Right forelimb (tissue), 1 donor: ENCODE results near the gene PRKCE.
A peak's percentile ranks its signal among the peaks of the same experiment; 100 is the strongest.

Source experiments
- DNase-seq: peaks from one replicate; pipeline ENCODE4 v3.0.0-alpha.2; 2018

PRKCE gene

DNA sequence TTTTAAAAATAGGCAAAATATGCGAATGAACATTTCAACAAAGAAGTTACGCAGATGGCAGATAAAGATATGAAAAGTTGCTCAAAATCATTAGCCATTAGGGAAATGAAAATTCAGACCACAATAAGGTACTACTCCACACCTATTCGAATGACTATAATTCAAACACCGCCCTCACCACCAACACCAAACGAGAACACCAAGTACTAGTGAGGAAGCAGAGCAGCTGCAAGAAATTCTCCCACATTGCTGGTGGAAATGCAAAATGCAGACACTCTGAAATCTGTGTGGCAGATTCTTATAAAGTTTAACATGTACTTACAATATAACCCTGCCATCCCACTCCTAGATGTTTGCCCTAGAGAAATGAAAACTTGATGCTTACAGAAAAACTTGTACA lies 17.3 kb upstream of the PRKCE start:
- no peak for DNase-seq

DNA sequence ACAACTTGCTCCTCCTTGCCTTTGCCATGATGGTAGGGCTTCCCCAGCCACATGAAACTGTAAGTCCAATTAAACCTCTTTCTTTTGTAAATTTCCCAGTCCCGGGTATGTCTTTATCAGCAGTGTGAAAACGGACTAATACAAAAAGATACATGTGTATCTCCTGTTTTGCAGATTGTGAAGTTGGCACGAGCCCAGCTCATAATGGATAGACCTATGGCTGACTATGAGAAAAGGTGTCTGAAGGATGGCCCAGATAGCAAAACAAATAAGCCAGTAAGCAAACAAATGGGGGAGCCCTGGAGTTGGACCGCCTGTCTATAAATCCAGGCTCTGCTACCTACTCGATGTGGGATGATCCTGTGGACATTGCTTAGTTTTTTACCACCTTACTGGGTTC lies 15.5 kb upstream of the PRKCE start:
- DNase-seq, result no peak

DNA sequence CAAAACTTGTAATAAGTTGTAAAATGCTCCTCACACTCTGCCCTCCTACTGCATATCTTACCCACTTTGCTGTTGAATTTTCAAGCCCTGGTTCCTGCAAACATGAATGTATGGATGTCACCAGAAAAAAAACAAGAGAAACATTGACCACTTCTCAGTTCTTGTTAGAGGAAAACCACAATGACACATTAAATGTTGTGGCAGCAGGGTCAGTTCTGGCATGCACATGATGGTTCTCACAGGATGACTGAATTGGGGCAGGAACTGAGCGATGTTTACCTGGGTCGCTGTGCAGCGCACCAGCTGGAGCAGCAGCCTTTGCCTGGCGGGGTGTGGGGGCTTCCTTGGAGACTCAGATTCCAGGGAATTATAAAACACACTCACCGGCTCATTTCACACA lies 14.0 kb upstream of the PRKCE start:
- DNase-seq, result no peak

GRCh38 chr2:45640576-45640975 lies 10.9 kb upstream of the PRKCE start:
- no peak for DNase-seq

GRCh38 chr2:45643095-45643494 lies 8.4 kb upstream of the PRKCE start:
- DNase-seq, result no peak

DNA sequence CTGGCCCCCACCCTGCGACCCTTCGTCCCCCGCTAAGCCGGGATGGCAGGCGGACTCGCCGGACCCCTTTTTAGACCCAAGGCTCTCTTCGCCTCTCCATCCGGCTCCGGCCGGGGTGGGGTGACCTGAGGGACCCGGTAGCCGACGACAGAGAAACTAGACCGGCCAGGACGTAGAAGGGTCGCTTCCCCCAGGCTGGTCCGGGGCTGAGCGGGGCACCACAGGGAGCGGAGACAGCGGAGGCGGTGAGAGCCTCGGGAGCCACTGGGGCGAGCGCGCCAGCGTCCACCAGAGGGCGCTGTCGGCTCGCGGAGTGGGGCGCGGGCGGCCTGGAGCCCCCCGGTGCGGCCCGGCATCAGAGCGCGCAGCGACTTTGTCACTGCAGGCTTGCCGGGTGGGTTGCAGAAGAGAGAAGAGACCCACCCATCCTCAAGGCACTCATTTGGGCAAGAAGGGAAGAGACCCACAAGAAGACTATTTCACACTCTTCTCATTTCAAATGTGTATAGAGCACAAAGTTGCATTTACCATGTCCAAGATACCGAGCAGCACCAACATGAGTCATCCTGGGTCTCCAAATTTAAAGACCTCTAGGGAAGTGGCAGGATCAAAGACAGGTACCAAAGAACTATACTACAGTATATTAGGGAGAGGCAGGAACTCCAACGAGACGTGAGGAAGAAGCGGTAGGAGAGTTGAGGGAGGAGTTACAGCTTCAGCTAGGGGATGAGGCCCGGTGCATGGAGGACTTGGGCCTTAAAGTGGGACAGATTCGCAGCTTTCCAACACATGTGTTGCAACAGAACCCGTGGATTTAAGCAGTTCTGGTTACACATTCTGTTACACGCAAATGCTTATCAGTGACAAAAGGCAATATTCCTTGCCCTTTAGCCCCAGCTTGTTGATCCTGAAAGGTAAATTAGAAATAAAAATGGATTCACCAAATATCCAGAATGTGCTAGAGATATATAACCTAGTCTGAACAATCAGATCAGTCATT lies 7.6 kb upstream of the PRKCE start:
- DNase-seq, result peak; percentile 87

GRCh38 chr2:45646289-45646688 lies 5.2 kb upstream of the PRKCE start:
- DNase-seq, result no peak

DNA sequence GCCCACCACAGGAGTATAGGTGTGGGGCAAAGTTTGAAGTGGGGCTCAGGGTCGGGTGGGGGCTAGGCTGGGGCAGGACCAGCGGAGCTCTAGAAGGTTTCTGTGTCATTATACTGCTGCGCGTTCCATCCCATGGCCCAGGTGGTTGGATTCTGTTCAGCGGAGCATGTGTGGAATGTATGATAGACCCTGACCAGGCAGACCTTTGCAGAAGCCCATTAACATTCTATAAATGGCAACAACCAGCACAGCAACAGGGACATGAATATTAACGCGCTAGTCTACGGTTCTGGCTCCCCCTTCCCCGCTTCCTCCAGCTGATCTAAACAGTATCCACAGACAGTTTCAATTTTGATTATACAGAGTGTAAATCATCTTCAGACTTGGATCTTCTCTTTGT lies 4.1 kb upstream of the PRKCE start:
- DNase-seq, result no peak

- DNase-seq, result no peak
These were observed 3.4 kb upstream of the PRKCE start for GRCh38 chr2:45647986-45648520.

- DNase-seq, result no peak
These were observed 2.8 kb upstream of the PRKCE start for GRCh38 chr2:45648636-45649035.

DNA sequence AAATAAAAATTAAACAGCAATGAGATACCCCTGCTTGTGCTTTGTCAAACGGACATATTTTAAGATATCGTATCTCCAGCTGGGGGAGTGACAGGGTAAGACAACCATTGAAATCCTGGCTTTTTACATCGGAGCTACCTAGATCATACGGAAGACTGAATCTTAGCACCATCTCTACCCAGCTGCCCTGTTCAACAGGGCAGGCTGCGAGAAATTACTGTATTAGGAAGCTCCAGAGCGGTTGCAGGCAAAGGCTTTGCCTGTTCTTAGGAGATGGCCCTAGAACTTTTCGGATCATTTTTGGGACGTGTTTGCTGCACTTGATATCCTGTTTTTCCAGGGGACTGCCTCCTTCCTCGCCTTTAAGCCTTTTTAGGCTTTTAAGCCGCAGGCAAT lies 2.0 kb upstream of the PRKCE start:
- DNase-seq, result no peak

DNA sequence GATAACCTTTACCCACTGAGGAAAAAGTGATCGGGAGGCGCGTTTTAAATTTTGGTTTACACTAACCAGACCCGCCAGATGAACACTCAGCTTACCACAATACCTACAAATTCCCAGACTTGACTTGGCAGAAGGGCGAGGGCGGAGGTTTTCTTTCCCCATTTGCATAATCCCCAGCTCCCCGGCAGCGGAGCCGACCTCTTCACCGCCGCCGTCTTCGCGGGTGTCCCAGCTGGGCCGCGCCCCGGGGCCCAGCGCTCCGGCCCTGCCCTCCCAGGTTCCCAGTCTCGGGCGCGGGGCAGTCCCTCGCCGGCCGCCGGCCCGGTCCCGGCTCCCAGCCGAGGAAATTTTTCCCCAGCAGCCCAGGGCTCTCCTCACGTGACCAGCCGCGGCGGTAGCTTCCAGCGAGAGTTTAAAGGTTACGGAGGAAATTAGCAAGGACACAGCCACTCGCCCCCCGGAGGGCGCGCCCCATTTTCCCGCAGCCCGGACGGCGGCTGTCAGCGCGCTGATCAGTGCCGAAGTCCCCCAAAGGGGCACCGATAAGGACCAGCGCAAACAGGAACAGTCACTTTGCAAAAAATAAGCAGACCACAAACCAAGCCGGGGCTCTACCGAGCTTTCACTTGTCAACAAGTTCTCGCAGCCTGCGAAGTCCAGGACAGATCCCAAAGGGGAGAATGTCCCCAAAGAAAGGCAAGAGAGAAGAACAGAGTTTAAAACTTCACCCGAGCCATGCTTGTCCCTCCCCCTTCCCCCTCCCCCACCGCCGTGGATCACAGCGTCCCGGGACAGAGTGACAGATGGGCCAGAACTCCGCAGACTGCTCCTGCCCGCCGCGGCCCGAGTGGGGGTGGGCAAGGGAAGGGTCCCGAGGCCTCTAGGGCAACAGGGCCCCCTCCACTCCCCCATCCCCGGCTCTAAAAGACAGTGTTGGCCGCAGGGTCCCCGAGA lies 1.3 kb upstream of the PRKCE start:
- DNase-seq, result peak; percentile 83

GRCh38 chr2:45650851-45651414 lies 542 bp upstream of the PRKCE start:
- DNase-seq, result peak; percentile 96

- peak; percentile 74 for DNase-seq
These were observed 886 bp downstream of the PRKCE start for GRCh38 chr2:45652090-45653031.

- DNase-seq, result no peak
These were observed 1.8 kb downstream of the PRKCE start for GRCh38 chr2:45653122-45653913.

DNA sequence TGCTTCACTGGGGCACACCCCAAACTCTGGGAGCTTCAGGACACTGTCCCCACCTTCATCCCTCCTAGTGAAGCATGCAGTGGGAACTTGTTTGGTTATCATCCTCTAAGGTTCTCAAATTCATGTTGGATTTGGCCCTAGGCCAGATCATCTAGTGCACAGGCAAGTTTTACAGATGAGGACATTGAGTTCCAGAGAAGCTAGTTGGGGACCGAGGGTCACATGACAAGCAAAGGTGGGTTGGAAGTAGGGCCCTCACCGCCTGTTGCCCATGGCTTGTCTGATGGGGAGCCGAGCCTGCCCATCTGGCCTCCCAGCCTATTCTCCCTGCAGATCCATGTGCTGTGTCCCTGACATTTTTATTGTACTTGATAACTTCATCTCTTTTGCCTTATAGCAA lies 2.8 kb downstream of the PRKCE start:
- no peak for DNase-seq

GRCh38 chr2:45661828-45662227 lies 10.4 kb downstream of the PRKCE start:
- no peak for DNase-seq

DNA sequence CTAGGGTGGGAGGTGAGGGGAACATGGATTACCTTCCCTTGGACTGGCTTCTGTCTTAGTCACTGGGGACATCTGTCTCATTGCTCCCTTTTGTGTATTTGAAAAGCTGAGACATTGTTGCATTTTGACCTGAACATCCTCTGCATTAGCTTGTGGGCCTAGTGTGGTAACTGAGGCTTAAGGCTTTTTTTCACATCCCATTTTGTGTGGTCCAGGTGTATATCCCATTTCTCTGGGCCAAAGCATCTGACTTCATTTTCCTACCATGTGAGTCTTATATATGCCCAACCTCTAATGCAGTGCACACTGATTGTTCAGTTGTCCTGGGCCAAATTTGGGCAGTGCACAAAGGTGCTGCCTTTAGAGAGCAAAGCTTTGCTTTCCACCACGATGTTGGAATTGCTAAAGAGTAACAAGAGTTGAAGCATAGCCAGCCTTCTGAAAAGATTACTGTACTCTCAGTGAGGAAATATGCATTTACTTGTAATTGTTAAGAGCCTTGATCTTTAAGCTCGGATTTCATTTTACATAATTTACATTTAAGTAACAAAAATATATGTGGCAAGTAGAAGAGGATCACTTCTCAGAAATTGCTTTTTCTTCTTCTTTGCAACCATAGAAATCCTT lies 13.3 kb downstream of the PRKCE start:
- no peak for DNase-seq

- DNase-seq, result no peak
These were observed 17.0 kb downstream of the PRKCE start for GRCh38 chr2:45668509-45668908.

DNA sequence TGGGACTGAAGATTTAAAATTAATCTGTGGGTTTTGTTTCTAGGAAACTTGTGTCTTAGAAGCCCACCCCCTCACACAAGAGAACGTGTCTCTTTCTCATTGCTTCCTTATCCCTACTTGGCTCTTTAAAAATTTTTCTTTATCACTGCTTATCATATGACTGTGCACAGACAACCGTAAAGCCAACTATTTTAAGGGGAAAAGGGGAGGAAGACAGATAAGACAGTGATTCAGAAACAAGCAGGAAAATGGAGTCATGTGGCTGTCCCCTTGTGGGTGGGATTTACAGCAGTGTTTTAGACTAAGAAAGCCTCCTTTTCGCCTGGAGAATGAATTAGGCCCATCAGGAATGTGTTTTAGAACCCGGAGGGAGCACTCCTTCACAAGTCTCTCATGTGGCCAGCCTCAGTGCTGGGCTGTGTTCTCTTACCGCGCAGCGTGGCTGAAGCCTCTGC lies 17.6 kb downstream of the PRKCE start:
- no peak for DNase-seq
